Skeletal muscle tissue (tissue), 4 donors: Measurements from ENCODE around the gene GASK1B. TPM values are rescaled to one million over a fixed set of nuclear protein-coding genes. Genes with fewer than 3 reads are reported as not detected.

Experiments
- H3K27ac ChIP-seq: one replicate; pipeline ENCODE4 v1.7.0; 2013; ENCODE audit warnings: mild to moderate bottlenecking, low read depth, low read length, inconsistent platforms
- H3K27me3 ChIP-seq, 3 donors: one replicate each; pipeline ENCODE4 v1.7.0; 2013; ENCODE audit warnings: low read length in 3 of 3; ENCODE audit not compliant: control insufficient read depth in 3 of 3, insufficient read depth in 3 of 3
- H3K36me3 ChIP-seq, 3 donors: one replicate each; pipeline ENCODE4 v1.7.0; 2013; ENCODE audit warnings: low read length in 3 of 3; ENCODE audit not compliant: control insufficient read depth in 3 of 3, insufficient read depth in 3 of 3
- H3K4me1 ChIP-seq, 3 donors: one replicate each; pipeline ENCODE4 v1.7.0; 2013; ENCODE audit warnings: low read length in 3 of 3, mild to moderate bottlenecking in 3 of 3; ENCODE audit not compliant: control insufficient read depth in 3 of 3, insufficient read depth in 3 of 3
- H3K4me3 ChIP-seq, 3 donors: one replicate each; pipeline ENCODE4 v1.7.0; 2013; ENCODE audit warnings: low read length in 3 of 3
- H3K9ac ChIP-seq, 3 donors: one replicate each; pipeline ENCODE4 v1.7.0; 2013; ENCODE audit warnings: low read length in 3 of 3, mild to moderate bottlenecking in 3 of 3, moderate library complexity in 2 of 3, low read depth in 1 of 3
- H3K9me3 ChIP-seq, 3 donors: one replicate each; pipeline ENCODE4 v1.7.0; 2013; ENCODE audit warnings: low read length in 3 of 3; ENCODE audit not compliant: control insufficient read depth in 3 of 3
- total RNA-seq: library from RNA; depleted of rRNA; stranded (reverse); fragments of >200 nt; gene quantifications from one replicate; pipeline ENCODE4 v1.2.3, GENCODE V29; 2014
- donor health status: Osteomylitis.

GASK1B gene
- total RNA-seq, 1 donor from 2014 or later, result 24.5 TPM

DNA sequence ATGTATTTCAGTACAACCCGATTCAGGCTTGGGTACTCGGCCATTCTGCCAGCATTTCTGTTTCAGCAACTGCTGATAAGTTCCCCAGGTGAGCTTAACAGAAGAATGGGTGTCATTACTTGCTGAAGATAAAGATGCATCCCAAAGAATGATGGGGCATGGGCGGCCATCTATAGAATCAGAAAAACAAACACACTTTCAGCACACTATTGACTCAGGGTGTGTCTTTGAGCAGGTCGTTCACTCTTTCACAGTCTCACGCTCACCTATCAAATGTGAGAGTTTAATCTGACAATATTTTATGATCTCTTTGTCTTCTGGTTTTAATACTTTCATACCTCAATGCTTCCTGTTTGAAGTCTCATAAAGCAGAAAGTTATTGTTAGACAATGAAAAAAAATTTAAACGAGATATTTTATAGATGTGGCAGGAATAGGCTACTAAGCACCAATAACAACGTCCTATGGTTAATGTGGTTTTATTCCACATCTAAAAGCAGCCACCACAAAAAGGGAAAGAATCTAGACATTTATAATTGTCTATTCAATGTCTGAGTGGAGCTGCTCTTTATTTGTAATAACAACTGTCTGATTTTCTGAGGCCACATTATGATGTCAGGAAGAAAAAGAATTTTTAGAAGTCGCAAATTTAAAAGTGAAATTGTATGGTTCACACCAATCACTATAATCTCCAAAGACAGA lies 17.0 kb downstream of the GASK1B start:
- no peak overlapping the region for H3K9ac ChIP-seq
- H3K27me3 ChIP-seq, result no peaks in the 10 kb centered on the region
- no peaks in the 10 kb centered on the region for H3K36me3 ChIP-seq
- no peak overlapping the region for H3K4me3 ChIP-seq
- no peak overlapping the region for H3K27ac ChIP-seq
- H3K4me1 ChIP-seq, result peaks cover 0 to 7% (median 0%) of the 10 kb centered on the region in 3 donors
- H3K9me3 ChIP-seq, result no peaks in the 10 kb centered on the region

DNA sequence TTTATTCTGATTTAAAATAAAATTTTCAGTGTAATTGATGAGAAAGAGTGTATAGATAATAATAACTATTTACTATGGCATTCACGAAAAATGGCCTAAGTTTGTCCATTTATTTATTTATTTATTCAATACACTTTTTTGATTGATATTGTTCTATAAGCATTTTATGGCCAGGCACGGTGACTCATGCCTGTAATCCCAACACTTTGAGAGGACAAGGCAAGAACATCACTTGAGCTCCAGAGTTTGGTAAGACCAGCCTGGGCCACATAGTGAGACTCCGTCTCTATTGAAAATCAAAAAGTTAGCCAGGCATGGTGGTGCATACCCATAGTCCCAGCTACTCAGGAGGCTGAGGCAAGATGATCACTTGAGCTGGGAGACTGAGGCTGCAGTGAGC lies 25.7 kb downstream of the GASK1B start:
- no peaks in the 10 kb centered on the region for H3K9me3 ChIP-seq
- H3K27ac ChIP-seq, result no peak overlapping the region
- H3K27me3 ChIP-seq, result no peaks in the 10 kb centered on the region
- H3K4me1 ChIP-seq, result no peaks in the 10 kb centered on the region
- H3K36me3 ChIP-seq, result no peaks in the 10 kb centered on the region
- no peak overlapping the region for H3K9ac ChIP-seq
- H3K4me3 ChIP-seq, result no peak overlapping the region

DNA sequence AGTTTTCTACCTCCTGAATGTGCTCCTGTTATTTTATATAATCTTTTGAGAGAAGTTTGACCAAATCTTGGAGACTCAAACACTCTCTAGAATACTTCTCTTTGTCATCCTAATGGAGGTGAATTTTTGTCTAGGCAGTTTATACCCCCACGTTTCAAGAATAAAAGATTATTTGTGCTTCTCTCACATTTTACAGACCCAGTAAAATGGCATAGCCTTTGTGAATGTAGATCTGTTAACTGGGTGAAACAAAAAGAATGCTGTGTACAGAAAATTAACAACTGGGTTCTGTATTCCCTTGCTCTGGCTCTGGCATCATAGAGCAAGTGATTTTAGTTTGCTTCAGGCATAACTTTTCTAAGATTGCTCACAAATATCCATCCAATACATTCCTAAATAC lies 26.1 kb downstream of the GASK1B start:
- Histone ChIP-seq H3K9ac (no peak overlapping the region), H3K27me3 (no peaks in the 10 kb centered on the region), H3K9me3 (no peaks in the 10 kb centered on the region), H3K27ac (no peak overlapping the region), H3K4me3 (no peak overlapping the region), H3K4me1 (no peaks in the 10 kb centered on the region), H3K36me3 (no peaks in the 10 kb centered on the region)

DNA sequence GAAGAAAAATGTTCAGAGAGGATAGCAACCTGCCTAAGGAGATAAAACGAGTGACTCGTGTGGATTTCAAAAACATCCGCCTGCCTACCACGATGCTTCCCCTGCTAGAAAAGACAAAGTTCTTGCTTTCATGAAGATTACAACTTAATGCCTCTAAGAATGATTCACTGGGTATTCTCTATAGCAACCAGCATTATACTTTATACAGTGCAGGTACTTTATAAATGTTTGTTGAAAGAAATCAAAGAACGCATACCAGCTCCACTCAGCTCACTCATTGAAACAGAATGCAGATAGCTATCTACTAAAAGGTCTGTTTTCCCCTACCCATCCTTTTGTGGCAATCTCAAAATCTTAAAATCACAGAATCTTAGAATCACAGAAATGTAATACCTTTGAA lies 33.7 kb downstream of the GASK1B start:
- Histone ChIP-seq H3K36me3 (no peaks in the 10 kb centered on the region), H3K4me3 (no peak overlapping the region), H3K9ac (no peak overlapping the region), H3K4me1 (no peaks in the 10 kb centered on the region), H3K9me3 (no peaks in the 10 kb centered on the region), H3K27me3 (no peaks in the 10 kb centered on the region), H3K27ac (no peak overlapping the region)

- Histone ChIP-seq H3K9me3 (no peaks in the 10 kb centered on the region), H3K27ac (no peak overlapping the region), H3K27me3 (no peaks in the 10 kb centered on the region), H3K4me1 (no peaks in the 10 kb centered on the region), H3K36me3 (no peaks in the 10 kb centered on the region), H3K4me3 (no peak overlapping the region), H3K9ac (no peak overlapping the region)
Measured at GRCh38 chr4:158134222-158134621, 38.6 kb downstream of the GASK1B start.

- H3K27ac ChIP-seq, result no peak overlapping the region
- H3K9ac ChIP-seq, result no peak overlapping the region
- H3K36me3 ChIP-seq, result no peaks in the 10 kb centered on the region
- no peak overlapping the region for H3K4me3 ChIP-seq
- no peaks in the 10 kb centered on the region for H3K4me1 ChIP-seq
- H3K9me3 ChIP-seq, result no peaks in the 10 kb centered on the region
- no peaks in the 10 kb centered on the region for H3K27me3 ChIP-seq
Measured at GRCh38 chr4:158133551-158133950, 39.3 kb downstream of the GASK1B start.

DNA sequence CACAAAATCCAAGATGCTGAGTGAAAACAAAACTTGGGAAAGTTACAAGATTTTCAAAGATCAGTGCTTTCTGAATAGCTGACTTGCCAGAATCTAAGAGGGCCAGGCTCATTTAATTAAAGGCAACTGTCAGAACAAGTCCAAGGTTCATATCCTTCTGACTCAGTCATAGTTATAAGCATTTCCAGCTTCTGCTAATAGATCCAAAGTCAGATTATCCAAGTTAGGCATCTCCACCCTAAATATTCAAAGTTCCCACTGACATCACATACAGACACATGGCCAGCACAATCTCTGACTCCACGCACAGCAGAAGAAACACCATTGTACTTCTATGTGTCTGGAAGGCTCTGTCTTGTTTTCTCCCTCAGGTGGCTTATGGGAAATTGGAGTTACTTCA lies 41.8 kb downstream of the GASK1B start:
- H3K4me3 ChIP-seq, result no peak overlapping the region
- no peaks in the 10 kb centered on the region for H3K9me3 ChIP-seq
- H3K36me3 ChIP-seq, result no peaks in the 10 kb centered on the region
- no peaks in the 10 kb centered on the region for H3K27me3 ChIP-seq
- no peaks in the 10 kb centered on the region for H3K4me1 ChIP-seq
- H3K9ac ChIP-seq, result no peak overlapping the region
- H3K27ac ChIP-seq, result no peak overlapping the region

DNA sequence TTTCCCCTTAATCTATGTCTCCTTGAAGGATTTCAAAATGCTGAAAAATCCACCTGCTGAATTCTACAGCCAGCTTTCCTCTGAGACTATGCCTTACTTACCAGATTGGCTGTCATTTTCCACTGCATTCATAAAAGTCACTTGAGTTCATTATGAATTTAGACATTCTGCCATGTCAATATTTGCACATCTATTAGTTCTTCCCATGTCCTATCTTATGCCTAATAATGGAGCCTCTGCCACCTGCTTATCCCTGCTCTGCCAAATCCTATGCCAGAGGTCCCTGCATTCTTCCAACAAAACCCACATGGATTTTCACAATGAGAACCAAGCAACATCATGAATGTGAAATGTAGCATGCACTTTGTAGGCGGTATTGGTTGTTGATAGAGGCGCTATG lies 42.6 kb downstream of the GASK1B start:
- Histone ChIP-seq H3K36me3 (no peaks in the 10 kb centered on the region), H3K9ac (no peak overlapping the region), H3K4me3 (no peak overlapping the region), H3K27ac (no peak overlapping the region), H3K9me3 (no peaks in the 10 kb centered on the region), H3K4me1 (no peaks in the 10 kb centered on the region), H3K27me3 (no peaks in the 10 kb centered on the region)

DNA sequence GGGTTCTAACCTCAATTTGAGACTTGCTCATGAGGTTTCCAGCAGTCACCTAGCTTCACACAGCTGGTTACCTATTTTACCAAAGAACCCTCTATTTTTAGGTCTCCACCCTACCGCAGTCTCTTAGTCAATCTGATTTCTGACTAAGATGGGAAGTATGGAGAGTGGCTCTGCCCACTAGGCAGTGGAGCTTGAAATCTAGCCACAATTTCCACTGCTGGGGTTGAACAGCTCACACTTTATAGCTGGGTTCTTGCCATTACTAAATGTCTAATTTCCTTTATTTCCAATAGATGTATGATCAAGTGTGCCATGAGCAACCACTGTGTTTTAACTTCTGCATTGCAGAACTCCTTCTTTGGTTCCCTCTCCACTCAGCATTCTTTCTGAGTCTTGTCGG lies 43.1 kb downstream of the GASK1B start:
- no peak overlapping the region for H3K27ac ChIP-seq
- no peak overlapping the region for H3K9ac ChIP-seq
- no peaks in the 10 kb centered on the region for H3K4me1 ChIP-seq
- H3K9me3 ChIP-seq, result no peaks in the 10 kb centered on the region
- no peaks in the 10 kb centered on the region for H3K27me3 ChIP-seq
- no peaks in the 10 kb centered on the region for H3K36me3 ChIP-seq
- H3K4me3 ChIP-seq, result no peak overlapping the region

GRCh38 chr4:158128540-158128939 lies 44.3 kb downstream of the GASK1B start:
- Histone ChIP-seq H3K36me3 (no peaks in the 10 kb centered on the region), H3K9ac (no peak overlapping the region), H3K27ac (no peak overlapping the region), H3K4me1 (no peaks in the 10 kb centered on the region), H3K9me3 (no peaks in the 10 kb centered on the region), H3K27me3 (no peaks in the 10 kb centered on the region), H3K4me3 (no peak overlapping the region)
